Caco-2 (cell line): ENCODE results near the gene CASQ2. TPM values are rescaled to one million over a fixed set of nuclear protein-coding genes. Genes with fewer than 3 reads are reported as not detected.

Experiments
- BruUV-seq: library from RNA; stranded (reverse); fragments of 400-500 nt; replicated peaks from 2 replicates; lab custom pipeline; 2021; lab: Mats Ljungman, UMichigan
- CTCF ChIA-PET: fragments of 300-600 bp; sonication (Branson Sonifier 250); formaldehyde crosslinking; loops from one replicate; lab custom pipeline; 2022; ENCODE audit warnings: antibody characterized with exemption; lab: Charles Lee
- POLR2A ChIA-PET: fragments of 300-600 bp; sonication (Branson Sonifier 250); formaldehyde crosslinking; loops from one replicate; lab custom pipeline; 2022; ENCODE audit warnings: antibody characterized with exemption; lab: Charles Lee
- DNase-seq, 2 experiments: peaks; one replicate each; pipeline versions ENCODE4 v3.0.0 to v3.0.0-alpha.2; 2020 to 2022
- H3K27me3 ChIP-seq: replicated peaks from 2 replicates; pipeline ENCODE4 v1.6.0; 2011; ENCODE audit warnings: low read length; ENCODE audit not compliant: control insufficient read depth, insufficient read depth
- H3K36me3 ChIP-seq: 2 replicates; pipeline ENCODE4 v1.5.1; 2011; ENCODE audit warnings: low read length; ENCODE audit not compliant: control insufficient read depth, insufficient read depth
- H3K4me1 ChIP-seq: fragments of 250-450 bp; sonication (Bioruptor Pico); 2 replicates; pipeline ENCODE4 v1.5.1; 2020; ENCODE audit warnings: mild to moderate bottlenecking
- H3K4me3 ChIP-seq: 2 replicates; pipeline ENCODE4 v1.5.1; 2011; ENCODE audit warnings: low read depth, mild to moderate bottlenecking, control low read depth, low read length
- H3K9me3 ChIP-seq: fragments of 250-450 bp; sonication (Bioruptor Pico); 2 replicates; pipeline ENCODE4 v1.5.1; 2020; ENCODE audit warnings: mild to moderate bottlenecking, moderate library complexity
- H3K27ac Mint-ChIP-seq: one replicate; pipeline ENCODE4 v1.8.0; 2022; ENCODE audit warnings: mixed read lengths; ENCODE audit not compliant: unreplicated experiment
- H3K27me3 Mint-ChIP-seq: one replicate; pipeline ENCODE4 v1.8.0; 2022; ENCODE audit warnings: mixed read lengths; ENCODE audit not compliant: insufficient read depth, unreplicated experiment
- H3K36me3 Mint-ChIP-seq: one replicate; pipeline ENCODE4 v1.8.0; 2022; ENCODE audit warnings: mild to moderate bottlenecking, mixed read lengths; ENCODE audit not compliant: insufficient read depth, unreplicated experiment
- H3K4me1 Mint-ChIP-seq: one replicate; pipeline ENCODE4 v1.8.0; 2022; ENCODE audit warnings: low read depth, mixed read lengths; ENCODE audit not compliant: unreplicated experiment
- H3K4me3 Mint-ChIP-seq: one replicate; pipeline ENCODE4 v1.8.0; 2022; ENCODE audit warnings: mild to moderate bottlenecking, moderate library complexity, mixed read lengths; ENCODE audit not compliant: unreplicated experiment
- H3K9me3 Mint-ChIP-seq: one replicate; pipeline ENCODE4 v1.8.0; 2022; ENCODE audit warnings: mixed read lengths; ENCODE audit not compliant: unreplicated experiment
- CTCF ChIP-seq, 2 experiments: fragments of 200-600 bp in 1 of 2; IDR thresholded peaks; 1 replicate in 1 of 2; 2 replicates in 1 of 2; pipeline versions ENCODE4 v1.5.1 to v1.8.0; 2011 to 2022; ENCODE audit warnings: antibody characterized with exemption in 1 of 2, control low read depth in 1 of 2, inconsistent platforms in 1 of 2, low read depth in 1 of 2, low read length in 1 of 2, mild to moderate bottlenecking in 1 of 2, moderate library complexity in 1 of 2; ENCODE audit not compliant: insufficient read depth in 1 of 2, severe bottlenecking in 1 of 2, unreplicated experiment in 1 of 2
- intact Hi-C: fragments of 100-400 bp; cut with micrococcal nuclease; formaldehyde crosslinking; loops from one replicate; pipeline ENCODE4 v1.10.0; 2022; ENCODE audit not compliant: unreplicated experiment
- total RNA-seq: library from RNA; stranded (reverse); gene quantifications from 2 replicates; pipeline ENCODE4 v1.2.3, GENCODE V29; 2022

CASQ2 gene
- total RNA-seq, 1 experiment from 2014 or later: 0.18 TPM

- no TSS peak for BruUV-seq
- H3K4me1 Mint-ChIP-seq: no peaks in the 10 kb centered on the region
- no peaks in the 10 kb centered on the region for H3K36me3 Mint-ChIP-seq
- no peaks in the 10 kb centered on the region for H3K27me3 Mint-ChIP-seq
- no peak for DNase-seq
- no peaks in the 10 kb centered on the region for H3K27me3 ChIP-seq
- no peak overlapping the region for H3K4me3 Mint-ChIP-seq
- intact Hi-C loops: no loop called here
- CTCF ChIA-PET: no interaction called here
- H3K9me3 Mint-ChIP-seq: no peaks in the 10 kb centered on the region
- no peak overlapping the region for H3K4me3 ChIP-seq
- no peak for TF ChIP-seq CTCF (IDR thresholded peaks at IDR 0.05; ENCODE audit: insufficient read depth in 1 of 2, low read depth in 1 of 2, low read length in 1 of 2, severe bottlenecking in 1 of 2, unreplicated experiment in 1 of 2)
- no peaks in the 10 kb centered on the region for H3K9me3 ChIP-seq
- POLR2A ChIA-PET: no interaction called here
- H3K36me3 ChIP-seq: no peaks in the 10 kb centered on the region
- H3K4me1 ChIP-seq: no peaks in the 10 kb centered on the region
- no peak overlapping the region for H3K27ac Mint-ChIP-seq
Observed at GRCh38 chr1:115796897-115797296, 28.4 kb upstream of the CASQ2 start.

GRCh38 chr1:115796036-115796435, 27.5 kb upstream of the CASQ2 start:
- no peaks in the 10 kb centered on the region for H3K9me3 Mint-ChIP-seq
- Histone ChIP-seq H3K9me3 (no peaks in the 10 kb centered on the region), H3K36me3 (no peaks in the 10 kb centered on the region), H3K4me1 (no peaks in the 10 kb centered on the region), H3K4me3 (no peak overlapping the region), H3K27me3 (no peaks in the 10 kb centered on the region)
- no peak for TF ChIP-seq CTCF (IDR thresholded peaks at IDR 0.05; ENCODE audit: insufficient read depth in 1 of 2, low read depth in 1 of 2, low read length in 1 of 2, severe bottlenecking in 1 of 2, unreplicated experiment in 1 of 2)
- no TSS peak for BruUV-seq
- ChIA-PET CTCF (no interaction called here), POLR2A (no interaction called here)
- no peaks in the 10 kb centered on the region for H3K36me3 Mint-ChIP-seq
- H3K27ac Mint-ChIP-seq: no peak overlapping the region
- no peak overlapping the region for H3K4me3 Mint-ChIP-seq
- H3K4me1 Mint-ChIP-seq: no peaks in the 10 kb centered on the region
- H3K27me3 Mint-ChIP-seq: no peaks in the 10 kb centered on the region
- intact Hi-C loops: no loop called here
- DNase-seq: no peak

- no peak for TF ChIP-seq CTCF (IDR thresholded peaks at IDR 0.05; ENCODE audit: insufficient read depth in 1 of 2, low read depth in 1 of 2, low read length in 1 of 2, severe bottlenecking in 1 of 2, unreplicated experiment in 1 of 2)
- H3K4me3 Mint-ChIP-seq: no peak overlapping the region
- H3K4me1 Mint-ChIP-seq: peaks cover 4% of the 10 kb centered on the region
- H3K27ac Mint-ChIP-seq: no peak overlapping the region
- H3K27me3 ChIP-seq: no peaks in the 10 kb centered on the region
- no TSS peak for BruUV-seq
- H3K27me3 Mint-ChIP-seq: no peaks in the 10 kb centered on the region
- no peaks in the 10 kb centered on the region for H3K9me3 ChIP-seq
- POLR2A ChIA-PET: no interaction called here
- H3K36me3 Mint-ChIP-seq: no peaks in the 10 kb centered on the region
- H3K36me3 ChIP-seq: no peaks in the 10 kb centered on the region
- no peak overlapping the region for H3K4me3 ChIP-seq
- intact Hi-C loops: no loop called here
- CTCF ChIA-PET: no interaction called here
- no peaks in the 10 kb centered on the region for H3K9me3 Mint-ChIP-seq
- no peak for DNase-seq
- peaks cover 6% of the 10 kb centered on the region; the same call in 1 of the 2 replicates for H3K4me1 ChIP-seq
Observed at GRCh38 chr1:115794976-115795639, 26.6 kb upstream of the CASQ2 start.
